PFSK-1 (cell line): ENCODE results near the gene TMEM50B.

Experiments
- FOXP2 ChIP-seq: optimal IDR thresholded peaks from 2 replicates; pipeline ENCODE3; 2011; ENCODE audit warnings: borderline replicate concordance, control low read depth, inconsistent platforms; ENCODE audit not compliant: insufficient read depth; ENCODE audit errors: extremely low read length, extremely low read depth
- POLR2AphosphoS5 ChIP-seq: IDR thresholded peaks from 2 replicates; pipeline ENCODE4 v1.6.1; 2012; ENCODE audit warnings: low read depth, mild to moderate bottlenecking, control low read depth, low read length, moderate library complexity
- TAF1 ChIP-seq: IDR thresholded peaks from 2 replicates; pipeline ENCODE4 v1.6.1; 2012; ENCODE audit warnings: low read length, control low read depth, borderline replicate concordance; ENCODE audit not compliant: insufficient read depth
- TF ChIP-seq, protein P1 (sequence below), 2 experiments: IDR thresholded peaks; 2 replicates each; pipeline versions ENCODE4 v1.6.1 to v1.8.0; 2011 to 2012; ENCODE audit warnings: low read depth in 2 of 2, low read length in 2 of 2, control low read depth in 1 of 2, inconsistent platforms in 1 of 2, mild to moderate bottlenecking in 1 of 2, moderate library complexity in 1 of 2; ENCODE audit not compliant: insufficient read depth in 1 of 2

GRCh38 chr21:33421713-33422393, 57.9 kb downstream of the TMEM50B start:
- TF ChIP-seq POLR2AphosphoS5 = no peak
- TF ChIP-seq TAF1 = no peak
- TF ChIP-seq, protein P1, sequence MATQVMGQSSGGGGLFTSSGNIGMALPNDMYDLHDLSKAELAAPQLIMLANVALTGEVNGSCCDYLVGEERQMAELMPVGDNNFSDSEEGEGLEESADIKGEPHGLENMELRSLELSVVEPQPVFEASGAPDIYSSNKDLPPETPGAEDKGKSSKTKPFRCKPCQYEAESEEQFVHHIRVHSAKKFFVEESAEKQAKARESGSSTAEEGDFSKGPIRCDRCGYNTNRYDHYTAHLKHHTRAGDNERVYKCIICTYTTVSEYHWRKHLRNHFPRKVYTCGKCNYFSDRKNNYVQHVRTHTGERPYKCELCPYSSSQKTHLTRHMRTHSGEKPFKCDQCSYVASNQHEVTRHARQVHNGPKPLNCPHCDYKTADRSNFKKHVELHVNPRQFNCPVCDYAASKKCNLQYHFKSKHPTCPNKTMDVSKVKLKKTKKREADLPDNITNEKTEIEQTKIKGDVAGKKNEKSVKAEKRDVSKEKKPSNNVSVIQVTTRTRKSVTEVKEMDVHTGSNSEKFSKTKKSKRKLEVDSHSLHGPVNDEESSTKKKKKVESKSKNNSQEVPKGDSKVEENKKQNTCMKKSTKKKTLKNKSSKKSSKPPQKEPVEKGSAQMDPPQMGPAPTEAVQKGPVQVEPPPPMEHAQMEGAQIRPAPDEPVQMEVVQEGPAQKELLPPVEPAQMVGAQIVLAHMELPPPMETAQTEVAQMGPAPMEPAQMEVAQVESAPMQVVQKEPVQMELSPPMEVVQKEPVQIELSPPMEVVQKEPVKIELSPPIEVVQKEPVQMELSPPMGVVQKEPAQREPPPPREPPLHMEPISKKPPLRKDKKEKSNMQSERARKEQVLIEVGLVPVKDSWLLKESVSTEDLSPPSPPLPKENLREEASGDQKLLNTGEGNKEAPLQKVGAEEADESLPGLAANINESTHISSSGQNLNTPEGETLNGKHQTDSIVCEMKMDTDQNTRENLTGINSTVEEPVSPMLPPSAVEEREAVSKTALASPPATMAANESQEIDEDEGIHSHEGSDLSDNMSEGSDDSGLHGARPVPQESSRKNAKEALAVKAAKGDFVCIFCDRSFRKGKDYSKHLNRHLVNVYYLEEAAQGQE (IDR thresholded peaks at IDR 0.05; ENCODE audit: insufficient read depth in 1 of 2, low read depth in 2 of 2, low read length in 2 of 2) = no peak
- TF ChIP-seq FOXP2 = no peak
